ENCODE measurements around the gene POLR2E. TPM values are rescaled to one million over a fixed set of nuclear protein-coding genes. Genes with fewer than 3 reads are reported as not detected.

Gene POLR2E
- total RNA-seq, 1 experiment from 2014 or later: 281 TPM

GRCh38 chr19:1041272-1041834 lies 53.8 kb downstream of the POLR2E start:
- ChIA-PET POLR2A (interaction anchor here (0.6 to 7.8 kb wide), 4 partner anchors 14 to 63 kb away, joined by 3 to 85 read pairs (median 18); partner anchors contain the start of genes CNN2 and RNU6-2), RAD21 (ENCODE audit: low non-redundant PET in 1 of 2, low total read pairs in 2 of 2, uncharacterized antibody in 2 of 2, unreplicated experiment in 2 of 2) (interaction anchor here in 1 of 2 experiments (1.1 to 1.5 kb wide), 2 partner anchors 14 to 225 kb away, joined by 5 to 7 read pairs; no protein-coding TSS in a partner anchor), CTCF (interaction anchor here (1.2 kb wide), 1 partner anchor 20 kb away, joined by 4 read pairs; the partner anchor contains the start of gene RNU6-2)
- Histone ChIP-seq H2AFZ (ENCODE audit: low read depth, low read length, poor library complexity, severe bottlenecking) (no peak overlapping the region), H3K9ac (ENCODE audit: low read length) (peak overlapping the region; percentile 84), H3K4me1 (ENCODE audit: control insufficient read depth in 1 of 2, insufficient read depth in 2 of 2, low read length in 2 of 2) (peaks cover 36 to 79% of the 10 kb centered on the region in 2 experiments), H3K79me2 (ENCODE audit: insufficient read depth, low read length) (peaks cover 14% of the 10 kb centered on the region; the same call in 1 of the 2 replicates), H3K36me3 (ENCODE audit: control insufficient read depth in 1 of 2, insufficient read depth in 2 of 2, low read length in 2 of 2) (peaks cover 4 to 14% of the 10 kb centered on the region in 2 experiments; a peak in 3 of 4 replicates), H3K4me2 (ENCODE audit: low read length) (peak overlapping the region; percentile 88), H3K4me3 (replicated peaks in 1 of 2; ENCODE audit: low read depth in 1 of 2, low read length in 2 of 2) (peak overlapping the region; percentile 91), H3K9me3 (ENCODE audit: control insufficient read depth in 1 of 2, insufficient read depth in 1 of 2, low read depth in 1 of 2, low read length in 2 of 2) (no peaks in the 10 kb centered on the region), H3K27ac (ENCODE audit: low read depth, low read length) (peak overlapping the region; percentile 78), H3K27me3 (ENCODE audit: insufficient read depth, low read length) (no peaks in the 10 kb centered on the region), H3K9me2 (ENCODE audit: insufficient read depth) (no peaks in the 10 kb centered on the region), H4K20me1 (ENCODE audit: insufficient read depth) (no peaks in the 10 kb centered on the region)
- DNase-seq (ENCODE audit: low read depth, low spot score) (no peak), ATAC-seq (no peak)
- BruUV-seq (replicated peaks): no TSS peak
- TF ChIP-seq POLR2AphosphoS5 (IDR thresholded peaks at IDR 0.05; ENCODE audit: low read depth, low read length): no peak
- intact Hi-C loops (cut with micrococcal nuclease): loop anchor here (2.0 kb wide), 1 partner anchor 15 kb away; the partner anchor contains the start of gene CNN2

GRCh38 chr19:1040476-1041271 lies 54.5 kb downstream of the POLR2E start:
- POLR2A ChIA-PET: interaction anchor here (1.0 to 7.8 kb wide), 6 partner anchors 13 to 228 kb away, joined by 3 to 85 read pairs (median 6); partner anchors contain the start of genes CIRBP, CNN2, RNU6-2 and WDR18
- CTCF ChIA-PET: interaction anchor here (0.9 to 1.2 kb wide), 5 partner anchors 13 to 226 kb away, joined by 3 to 7 read pairs (median 4); partner anchors contain the start of gene RNU6-2
- Histone ChIP-seq H3K9me3 (ENCODE audit: control insufficient read depth in 1 of 2, insufficient read depth in 1 of 2, low read depth in 1 of 2, low read length in 2 of 2) (no peaks in the 10 kb centered on the region), H3K4me3 (replicated peaks in 1 of 2; ENCODE audit: low read depth in 1 of 2, low read length in 2 of 2) (peak overlapping the region; percentile 91), H3K4me1 (ENCODE audit: control insufficient read depth in 1 of 2, insufficient read depth in 2 of 2, low read length in 2 of 2) (peaks cover 32 to 74% of the 10 kb centered on the region in 2 experiments), H3K4me2 (ENCODE audit: low read length) (peak overlapping the region; percentile 88), H2AFZ (ENCODE audit: low read depth, low read length, poor library complexity, severe bottlenecking) (no peak overlapping the region), H3K27ac (ENCODE audit: low read depth, low read length) (peak overlapping the region; percentile 78), H3K9ac (ENCODE audit: low read length) (peak overlapping the region; percentile 84), H3K79me2 (ENCODE audit: insufficient read depth, low read length) (peaks cover 14% of the 10 kb centered on the region; the same call in 1 of the 2 replicates), H3K27me3 (ENCODE audit: insufficient read depth, low read length) (no peaks in the 10 kb centered on the region), H3K36me3 (ENCODE audit: control insufficient read depth in 1 of 2, insufficient read depth in 2 of 2, low read length in 2 of 2) (peaks cover 4 to 10% of the 10 kb centered on the region in 2 experiments; a peak in 3 of 4 replicates), H3K9me2 (ENCODE audit: insufficient read depth) (no peaks in the 10 kb centered on the region), H4K20me1 (ENCODE audit: insufficient read depth) (no peaks in the 10 kb centered on the region)
- RAD21 ChIA-PET (ENCODE audit: low non-redundant PET in 1 of 2, low total read pairs in 2 of 2, uncharacterized antibody in 2 of 2, unreplicated experiment in 2 of 2): interaction anchor here (1.0 to 1.5 kb wide), 4 partner anchors 13 to 226 kb away, joined by 4 to 7 read pairs (median 4); no protein-coding TSS in a partner anchor
- DNase-seq (ENCODE audit: low read depth, low spot score) (peak; percentile 96), ATAC-seq (peak; percentile 48)
- no TSS peak for BruUV-seq (replicated peaks)
- intact Hi-C loops (cut with micrococcal nuclease): loop anchor here (2.0 kb wide), 1 partner anchor 14 kb away; the partner anchor contains the start of gene CNN2
- peak; percentile 9 for TF ChIP-seq TCF7L2 (IDR thresholded peaks at IDR 0.05; ENCODE audit: borderline replicate concordance, extremely low read depth, insufficient read depth, insufficient read length)
- TF ChIP-seq ZBTB33 (IDR thresholded peaks at IDR 0.05; ENCODE audit: extremely low read depth, insufficient replicate concordance, low read length): no peak
- no peak for TF ChIP-seq JUND (IDR thresholded peaks at IDR 0.05)
- no peak for TF ChIP-seq CBX3 (IDR thresholded peaks at IDR 0.05; ENCODE audit: low read depth)
- no peak for TF ChIP-seq ZNF274 (IDR thresholded peaks at IDR 0.05; ENCODE audit: low read depth, low read length)
- TF ChIP-seq SP1 (IDR thresholded peaks at IDR 0.05; ENCODE audit: low read depth): peak; percentile 98
- no peak for TF ChIP-seq EGR1 (IDR thresholded peaks at IDR 0.05; ENCODE audit: low read depth)
- TF ChIP-seq ELF1 (IDR thresholded peaks at IDR 0.05; ENCODE audit: borderline replicate concordance, low read depth): no peak
- no peak for TF ChIP-seq RAD21 (IDR thresholded peaks at IDR 0.05; ENCODE audit: low read depth)
- TF ChIP-seq, protein P1, sequence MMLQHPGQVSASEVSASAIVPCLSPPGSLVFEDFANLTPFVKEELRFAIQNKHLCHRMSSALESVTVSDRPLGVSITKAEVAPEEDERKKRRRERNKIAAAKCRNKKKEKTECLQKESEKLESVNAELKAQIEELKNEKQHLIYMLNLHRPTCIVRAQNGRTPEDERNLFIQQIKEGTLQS (IDR thresholded peaks at IDR 0.05): no peak
- no peak for TF ChIP-seq POLR2A (IDR thresholded peaks at IDR 0.05; ENCODE audit: borderline replicate concordance, extremely low read depth, insufficient read depth, insufficient read length)
